ENCODE results near the gene GNGT2. TPM values are rescaled to one million over a fixed set of nuclear protein-coding genes. Genes with fewer than 3 reads are reported as not detected.

Gene GNGT2
- polyA plus RNA-seq, 4 donors: 1.9 to 3.5 (median 3.0) TPM; not detected in 1

- H3K27me3 ChIP-seq (ENCODE audit: control insufficient read depth in 3 of 3, insufficient read depth in 3 of 3, low read length in 3 of 3): peaks cover 0 to 14% (median 0%) of the 10 kb centered on the region in 3 donors
- FAIRE-seq (no peak), DNase-seq (no peak)
- no peaks in the 10 kb centered on the region for H3K9me3 ChIP-seq (ENCODE audit: control insufficient read depth in 2 of 2, insufficient read depth in 1 of 2, low read depth in 1 of 2, low read length in 1 of 2)
- no peaks in the 10 kb centered on the region for H3K36me3 ChIP-seq (ENCODE audit: control insufficient read depth in 3 of 3, insufficient read depth in 2 of 3, low read depth in 1 of 3, low read length in 3 of 3)
- 55 to 81% (median 64%) methylated on average over 2 of the region's 2 CpGs for WGBS, 3 donors
- no peak overlapping the region for H3K27ac ChIP-seq (ENCODE audit: low read depth in 1 of 3, low read length in 2 of 3)
- H3K4me3 ChIP-seq (ENCODE audit: low read depth in 1 of 3, low read length in 3 of 3): no peak overlapping the region
- no peaks in the 10 kb centered on the region for H3K4me1 ChIP-seq (ENCODE audit: control insufficient read depth in 3 of 3, insufficient read depth in 2 of 3, low read depth in 1 of 3, low read length in 2 of 3)
These were observed 6.6 kb downstream of the GNGT2 start for GRCh38 chr17:49203796-49204195.

- Histone ChIP-seq H3K4me3 (ENCODE audit: low read depth in 1 of 3, low read length in 3 of 3) (no peak overlapping the region), H3K4me1 (ENCODE audit: control insufficient read depth in 3 of 3, insufficient read depth in 2 of 3, low read depth in 1 of 3, low read length in 2 of 3) (no peaks in the 10 kb centered on the region), H3K27ac (ENCODE audit: low read depth in 1 of 3, low read length in 2 of 3) (peak overlapping the region in 1 of 3 donors; percentile 56), H3K27me3 (ENCODE audit: control insufficient read depth in 3 of 3, insufficient read depth in 3 of 3, low read length in 3 of 3) (peaks cover 0 to 8% (median 0%) of the 10 kb centered on the region in 3 donors), H3K36me3 (ENCODE audit: control insufficient read depth in 3 of 3, insufficient read depth in 2 of 3, low read depth in 1 of 3, low read length in 3 of 3) (no peaks in the 10 kb centered on the region), H3K9me3 (ENCODE audit: control insufficient read depth in 2 of 2, insufficient read depth in 1 of 2, low read depth in 1 of 2, low read length in 1 of 2) (no peaks in the 10 kb centered on the region)
- 75 to 93% (median 89%) methylated on average over 8 of the region's 8 CpGs for WGBS, 3 donors
- FAIRE-seq (no peak), DNase-seq (no peak)
These were observed 8.9 kb downstream of the GNGT2 start for GRCh38 chr17:49201481-49201927.

- peaks cover 0 to 5% (median 0%) of the 10 kb centered on the region in 3 donors for H3K27me3 ChIP-seq (ENCODE audit: control insufficient read depth in 3 of 3, insufficient read depth in 3 of 3, low read length in 3 of 3)
- peak overlapping the region in 1 of 3 donors; percentile 11 for H3K27ac ChIP-seq (ENCODE audit: low read depth in 1 of 3, low read length in 2 of 3)
- DNase-seq (no peak), FAIRE-seq (no peak)
- WGBS, 3 donors: 84 to 95% (median 86%) methylated on average over 13 of the region's 13 CpGs
- H3K4me3 ChIP-seq (ENCODE audit: low read depth in 1 of 3, low read length in 3 of 3): no peak overlapping the region
- no peaks in the 10 kb centered on the region for H3K36me3 ChIP-seq (ENCODE audit: control insufficient read depth in 3 of 3, insufficient read depth in 2 of 3, low read depth in 1 of 3, low read length in 3 of 3)
- no peaks in the 10 kb centered on the region for H3K4me1 ChIP-seq (ENCODE audit: control insufficient read depth in 3 of 3, insufficient read depth in 2 of 3, low read depth in 1 of 3, low read length in 2 of 3)
- no peaks in the 10 kb centered on the region for H3K9me3 ChIP-seq (ENCODE audit: control insufficient read depth in 2 of 2, insufficient read depth in 1 of 2, low read depth in 1 of 2, low read length in 1 of 2)
These were observed 9.8 kb downstream of the GNGT2 start for GRCh38 chr17:49200423-49201083.

GRCh38 chr17:49198211-49198610, 12.2 kb downstream of the GNGT2 start:
- DNase-seq (no peak), FAIRE-seq (no peak)
- 82 to 92% (median 88%) methylated on average over 2 of the region's 2 CpGs for WGBS, 3 donors
- no peaks in the 10 kb centered on the region for H3K9me3 ChIP-seq (ENCODE audit: control insufficient read depth in 2 of 2, insufficient read depth in 1 of 2, low read depth in 1 of 2, low read length in 1 of 2)
- H3K36me3 ChIP-seq (ENCODE audit: control insufficient read depth in 3 of 3, insufficient read depth in 2 of 3, low read depth in 1 of 3, low read length in 3 of 3): no peaks in the 10 kb centered on the region
- peaks cover 0 to 4% (median 0%) of the 10 kb centered on the region in 3 donors for H3K27me3 ChIP-seq (ENCODE audit: control insufficient read depth in 3 of 3, insufficient read depth in 3 of 3, low read length in 3 of 3)
- no peak overlapping the region for H3K4me3 ChIP-seq (ENCODE audit: low read depth in 1 of 3, low read length in 3 of 3)
- no peak overlapping the region for H3K27ac ChIP-seq (ENCODE audit: low read depth in 1 of 3, low read length in 2 of 3)
- H3K4me1 ChIP-seq (ENCODE audit: control insufficient read depth in 3 of 3, insufficient read depth in 2 of 3, low read depth in 1 of 3, low read length in 2 of 3): peaks cover 0 to 7% (median 0%) of the 10 kb centered on the region in 3 donors

GRCh38 chr17:49197346-49197998, 12.9 kb downstream of the GNGT2 start:
- Histone ChIP-seq H3K27me3 (ENCODE audit: control insufficient read depth in 3 of 3, insufficient read depth in 3 of 3, low read length in 3 of 3) (peaks cover 0 to 4% (median 0%) of the 10 kb centered on the region in 3 donors), H3K27ac (ENCODE audit: low read depth in 1 of 3, low read length in 2 of 3) (no peak overlapping the region), H3K9me3 (ENCODE audit: control insufficient read depth in 2 of 2, insufficient read depth in 1 of 2, low read depth in 1 of 2, low read length in 1 of 2) (no peaks in the 10 kb centered on the region), H3K36me3 (ENCODE audit: control insufficient read depth in 3 of 3, insufficient read depth in 2 of 3, low read depth in 1 of 3, low read length in 3 of 3) (no peaks in the 10 kb centered on the region), H3K4me3 (ENCODE audit: low read depth in 1 of 3, low read length in 3 of 3) (no peak overlapping the region), H3K4me1 (ENCODE audit: control insufficient read depth in 3 of 3, insufficient read depth in 2 of 3, low read depth in 1 of 3, low read length in 2 of 3) (peaks cover 0 to 7% (median 0%) of the 10 kb centered on the region in 3 donors)
- 30 to 42% (median 31%) methylated on average over 5 of the region's 5 CpGs for WGBS, 3 donors
- DNase-seq (no peak), FAIRE-seq (no peak)

GRCh38 chr17:49196520-49196919, 13.9 kb downstream of the GNGT2 start:
- Histone ChIP-seq H3K4me1 (ENCODE audit: control insufficient read depth in 3 of 3, insufficient read depth in 2 of 3, low read depth in 1 of 3, low read length in 2 of 3) (peaks cover 0 to 7% (median 0%) of the 10 kb centered on the region in 3 donors), H3K4me3 (ENCODE audit: low read depth in 1 of 3, low read length in 3 of 3) (no peak overlapping the region), H3K9me3 (ENCODE audit: control insufficient read depth in 2 of 2, insufficient read depth in 1 of 2, low read depth in 1 of 2, low read length in 1 of 2) (no peaks in the 10 kb centered on the region), H3K36me3 (ENCODE audit: control insufficient read depth in 3 of 3, insufficient read depth in 2 of 3, low read depth in 1 of 3, low read length in 3 of 3) (no peaks in the 10 kb centered on the region), H3K27me3 (ENCODE audit: control insufficient read depth in 3 of 3, insufficient read depth in 3 of 3, low read length in 3 of 3) (peaks cover 0 to 4% (median 0%) of the 10 kb centered on the region in 3 donors), H3K27ac (ENCODE audit: low read depth in 1 of 3, low read length in 2 of 3) (no peak overlapping the region)
- 85 to 94% (median 89%) methylated on average over 3 of the region's 3 CpGs for WGBS, 3 donors
- DNase-seq: no peak
- FAIRE-seq: no peak

GRCh38 chr17:49195751-49196150, 14.6 kb downstream of the GNGT2 start:
- no peak overlapping the region for H3K27ac ChIP-seq (ENCODE audit: low read depth in 1 of 3, low read length in 2 of 3)
- FAIRE-seq (no peak), DNase-seq (no peak)
- H3K36me3 ChIP-seq (ENCODE audit: control insufficient read depth in 3 of 3, insufficient read depth in 2 of 3, low read depth in 1 of 3, low read length in 3 of 3): no peaks in the 10 kb centered on the region
- peaks cover 0 to 7% (median 0%) of the 10 kb centered on the region in 3 donors for H3K4me1 ChIP-seq (ENCODE audit: control insufficient read depth in 3 of 3, insufficient read depth in 2 of 3, low read depth in 1 of 3, low read length in 2 of 3)
- H3K4me3 ChIP-seq (ENCODE audit: low read depth in 1 of 3, low read length in 3 of 3): no peak overlapping the region
- WGBS, 3 donors: 25 to 55% (median 42%) methylated on average over 4 of the region's 4 CpGs
- no peaks in the 10 kb centered on the region for H3K9me3 ChIP-seq (ENCODE audit: control insufficient read depth in 2 of 2, insufficient read depth in 1 of 2, low read depth in 1 of 2, low read length in 1 of 2)
- peaks cover 0 to 3% (median 0%) of the 10 kb centered on the region in 3 donors for H3K27me3 ChIP-seq (ENCODE audit: control insufficient read depth in 3 of 3, insufficient read depth in 3 of 3, low read length in 3 of 3)

- no peaks in the 10 kb centered on the region for H3K36me3 ChIP-seq (ENCODE audit: control insufficient read depth in 3 of 3, insufficient read depth in 2 of 3, low read depth in 1 of 3, low read length in 3 of 3)
- no peak overlapping the region for H3K4me3 ChIP-seq (ENCODE audit: low read depth in 1 of 3, low read length in 3 of 3)
- H3K27me3 ChIP-seq (ENCODE audit: control insufficient read depth in 3 of 3, insufficient read depth in 3 of 3, low read length in 3 of 3): peaks cover 0 to 3% (median 0%) of the 10 kb centered on the region in 3 donors
- DNase-seq: no peak
- WGBS, 3 donors: 52 to 65% (median 61%) methylated on average over 3 of the region's 3 CpGs
- H3K27ac ChIP-seq (ENCODE audit: low read depth in 1 of 3, low read length in 2 of 3): no peak overlapping the region
- no peak for FAIRE-seq
- no peaks in the 10 kb centered on the region for H3K9me3 ChIP-seq (ENCODE audit: control insufficient read depth in 2 of 2, insufficient read depth in 1 of 2, low read depth in 1 of 2, low read length in 1 of 2)
- H3K4me1 ChIP-seq (ENCODE audit: control insufficient read depth in 3 of 3, insufficient read depth in 2 of 3, low read depth in 1 of 3, low read length in 2 of 3): peaks cover 0 to 7% (median 0%) of the 10 kb centered on the region in 3 donors
These were observed 16.1 kb downstream of the GNGT2 start for GRCh38 chr17:49194297-49194607.

Data from small intestine (tissue), 7 donors.